Raji (cell line): ENCODE measurements around the gene NDUFA12.

Experiments
- POLR2A ChIP-seq: IDR thresholded peaks from 2 replicates; pipeline ENCODE4 v1.6.1; 2011; ENCODE audit warnings: low read depth, low read length, control low read depth; ENCODE audit not compliant: insufficient read depth

The NDUFA12 gene

GRCh38 chr12:94954948-94955592, 48.4 kb downstream of the NDUFA12 start:
- TF ChIP-seq POLR2A = no peak

DNA sequence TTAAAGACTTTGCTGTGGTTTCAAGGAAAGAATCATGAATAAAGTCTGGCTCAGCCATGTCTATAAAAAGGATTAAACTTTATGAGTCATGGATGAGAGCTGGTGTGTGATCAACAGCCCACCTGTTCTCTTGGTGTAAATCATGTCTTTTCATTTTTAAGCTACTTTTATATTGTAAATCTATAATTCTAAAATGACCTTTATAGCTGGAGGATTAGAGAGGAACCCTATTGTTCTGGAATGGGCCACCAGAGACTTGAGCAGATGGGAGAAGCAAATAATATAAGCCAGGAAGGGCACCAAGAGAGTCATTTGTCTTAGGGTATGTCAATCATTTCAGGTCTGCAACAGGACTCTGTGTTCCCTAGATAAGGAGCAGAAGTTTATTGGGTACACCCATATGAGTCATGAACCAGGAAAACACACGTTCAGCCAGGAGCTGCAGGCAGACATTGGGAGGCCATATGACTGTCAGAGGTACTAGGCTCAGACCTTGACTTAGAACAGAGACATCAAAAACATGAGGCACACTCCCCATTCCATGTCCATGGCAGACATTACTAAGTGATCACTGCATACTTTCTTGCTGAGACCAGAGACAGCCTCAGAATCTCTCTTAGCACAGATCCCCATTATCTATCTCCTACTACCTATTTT, 49.3 kb downstream of the NDUFA12 start:
- no peak for TF ChIP-seq POLR2A

DNA sequence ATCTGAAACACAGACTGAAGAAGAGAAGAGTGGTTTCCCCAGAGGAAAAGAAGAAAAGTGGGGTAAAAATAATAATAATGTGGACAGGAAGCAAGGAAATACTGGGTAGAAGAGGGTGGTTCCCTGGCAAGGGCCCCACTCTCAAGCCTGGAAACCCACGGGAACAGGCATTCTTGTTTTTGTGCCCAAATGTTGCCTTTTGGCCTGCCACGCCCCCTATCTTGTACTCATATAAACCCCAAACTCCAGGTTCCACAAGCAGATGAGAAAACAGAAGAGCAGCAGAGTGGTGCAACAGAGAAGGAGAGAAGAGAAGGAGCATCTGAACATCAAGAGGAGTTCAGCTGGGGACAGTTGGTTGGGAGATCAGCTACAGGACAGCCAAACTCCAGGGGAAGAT, 51.2 kb downstream of the NDUFA12 start:
- TF ChIP-seq POLR2A = no peak

DNA sequence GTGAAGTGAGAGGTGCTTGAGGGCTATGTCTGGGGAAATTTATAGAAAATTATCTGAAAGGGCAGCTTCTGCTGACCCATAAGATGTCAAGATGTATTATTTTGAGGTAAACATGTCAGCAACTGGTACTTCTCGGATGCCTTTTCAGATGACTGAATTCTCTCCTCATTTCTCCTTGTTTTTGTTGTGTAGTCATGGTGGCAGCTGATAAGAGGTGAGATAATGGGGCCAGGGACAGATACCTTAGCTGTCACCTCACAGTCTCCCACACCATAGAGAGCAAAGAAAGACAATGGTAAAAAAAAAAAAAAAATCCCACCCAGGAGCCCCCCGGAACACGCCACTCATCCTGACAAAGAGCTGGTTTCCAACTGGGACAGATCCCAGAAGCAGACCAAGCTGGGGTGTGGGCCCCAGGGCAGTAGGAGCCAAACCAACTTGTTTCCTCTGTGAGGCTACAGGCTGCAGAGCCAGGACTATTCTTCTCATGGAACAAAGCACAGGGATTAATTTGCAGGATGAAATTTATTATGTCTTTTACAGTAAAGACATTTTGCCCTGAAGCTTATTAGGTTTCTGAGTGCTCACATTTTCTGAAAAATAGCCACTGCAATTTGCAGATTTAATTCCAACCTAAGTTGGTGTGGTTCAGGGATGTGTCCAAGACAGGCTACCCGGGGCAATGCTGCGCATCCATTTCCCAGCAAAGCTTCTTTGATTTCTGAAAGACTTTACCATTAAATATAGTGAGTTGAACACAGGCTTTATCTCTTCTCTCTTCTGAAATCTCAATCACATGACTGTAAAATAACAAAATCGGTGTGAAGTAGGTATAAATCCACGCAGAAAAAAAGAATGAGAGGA, 52.2 kb downstream of the NDUFA12 start:
- TF ChIP-seq POLR2A = no peak

- TF ChIP-seq POLR2A = no peak
Observed at GRCh38 chr12:94948232-94948810, 55.2 kb downstream of the NDUFA12 start.

- no peak for TF ChIP-seq POLR2A
Observed at GRCh38 chr12:94942663-94943062, 60.8 kb downstream of the NDUFA12 start.

DNA sequence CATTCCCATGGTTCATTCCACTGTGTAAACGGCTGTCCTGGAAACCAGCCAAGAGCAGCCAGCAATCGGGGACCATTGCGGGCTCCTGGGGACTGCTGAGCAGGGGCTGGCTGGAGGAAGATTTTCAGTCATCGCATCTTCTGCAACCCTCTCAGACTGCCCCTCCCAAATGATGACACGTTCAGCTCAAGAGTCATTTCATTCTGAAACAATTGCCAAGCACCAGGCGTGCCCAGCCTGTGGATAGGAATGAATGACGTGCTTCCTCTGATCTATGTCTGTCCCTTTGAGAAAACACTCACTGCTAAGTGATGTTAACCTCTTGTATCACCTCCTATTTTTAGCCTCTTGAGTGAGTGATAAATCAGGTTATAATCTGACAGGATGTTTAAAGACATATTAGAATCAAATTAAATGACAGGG, 62.0 kb downstream of the NDUFA12 start:
- TF ChIP-seq POLR2A = no peak

DNA sequence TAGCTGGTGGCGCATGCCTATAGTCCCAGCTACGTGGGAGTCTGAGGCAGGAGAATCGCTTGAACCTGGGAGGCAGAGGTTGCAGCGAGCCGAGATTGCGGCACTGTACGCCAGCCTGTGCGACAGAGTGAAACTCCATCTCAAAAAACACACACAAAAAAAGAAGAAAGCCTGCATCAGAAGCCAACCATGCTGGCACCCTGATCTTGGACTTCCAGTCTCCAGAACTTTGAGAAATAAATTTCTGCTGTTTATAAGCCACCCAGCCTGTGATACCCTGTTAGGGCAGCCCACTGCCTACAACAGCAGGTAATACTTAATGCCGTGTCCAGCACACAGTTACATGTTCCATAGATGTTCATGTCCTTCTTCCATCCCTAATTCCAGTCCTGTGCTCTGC, 62.7 kb downstream of the NDUFA12 start:
- TF ChIP-seq POLR2A = no peak

GRCh38 chr12:94938583-94938982, 64.9 kb downstream of the NDUFA12 start:
- TF ChIP-seq POLR2A = no peak

GRCh38 chr12:94930772-94931171, 72.7 kb downstream of the NDUFA12 start:
- no peak for TF ChIP-seq POLR2A

DNA sequence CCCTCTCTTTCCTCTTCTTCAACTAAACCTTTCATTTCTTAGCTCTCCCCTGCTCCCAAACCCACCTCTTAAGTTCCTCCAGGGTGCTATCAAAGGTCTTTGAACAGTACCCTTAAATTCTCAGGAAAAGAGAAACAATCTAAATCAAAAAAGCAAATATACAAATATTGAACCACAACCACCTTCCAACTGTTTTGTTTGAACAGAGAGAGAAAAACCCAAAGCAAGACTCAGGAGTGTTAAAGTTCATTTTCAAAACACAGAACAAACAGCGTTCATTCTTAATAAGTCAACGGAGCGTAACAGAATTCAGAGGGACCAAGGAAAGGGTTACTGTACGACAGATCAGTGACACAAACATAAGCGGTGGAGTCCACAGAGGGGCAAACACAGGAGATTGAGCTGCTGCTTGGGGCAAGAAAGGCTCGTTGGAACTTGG, 73.3 kb downstream of the NDUFA12 start:
- no peak for TF ChIP-seq POLR2A

DNA sequence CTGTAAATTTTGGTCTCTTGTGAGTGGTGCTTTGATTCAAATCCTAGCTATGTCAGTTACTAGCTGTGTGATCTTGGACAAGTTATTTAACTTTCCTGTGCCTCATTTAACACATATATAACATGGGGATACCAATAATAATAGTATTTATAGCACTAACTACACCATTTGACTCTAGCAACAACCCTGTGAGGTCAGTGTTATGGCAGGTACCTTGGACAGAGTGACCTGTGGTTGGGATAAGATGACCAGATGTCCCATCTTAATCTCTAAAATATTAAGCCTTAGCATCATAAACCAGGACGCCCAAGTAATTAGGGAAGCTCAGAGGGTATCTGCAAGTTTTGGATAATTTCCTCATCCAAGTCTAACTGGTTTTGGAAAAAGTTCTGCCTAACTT, 73.7 kb downstream of the NDUFA12 start:
- no peak for TF ChIP-seq POLR2A

DNA sequence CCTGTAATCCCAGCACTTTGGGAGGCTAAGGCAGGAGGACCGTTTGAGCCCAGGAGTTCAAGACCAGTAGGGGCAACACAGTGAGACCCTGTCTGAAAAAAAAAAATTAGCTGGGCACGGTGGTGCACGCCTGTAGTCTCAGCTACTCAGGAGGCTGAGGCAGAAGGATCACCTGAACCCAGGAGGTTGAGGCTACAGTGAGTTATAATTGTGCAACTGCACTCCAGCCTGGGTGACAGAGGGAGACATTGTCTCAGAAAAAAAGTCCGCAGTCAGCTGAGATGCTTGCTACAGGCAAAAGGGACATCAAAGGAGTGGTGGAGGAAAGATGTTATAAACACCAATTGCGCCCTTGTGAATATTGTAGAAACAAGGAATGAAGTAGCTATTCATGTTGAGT, 77.8 kb downstream of the NDUFA12 start:
- TF ChIP-seq POLR2A = no peak

GRCh38 chr12:94925206-94925605, 78.3 kb downstream of the NDUFA12 start:
- no peak for TF ChIP-seq POLR2A

DNA sequence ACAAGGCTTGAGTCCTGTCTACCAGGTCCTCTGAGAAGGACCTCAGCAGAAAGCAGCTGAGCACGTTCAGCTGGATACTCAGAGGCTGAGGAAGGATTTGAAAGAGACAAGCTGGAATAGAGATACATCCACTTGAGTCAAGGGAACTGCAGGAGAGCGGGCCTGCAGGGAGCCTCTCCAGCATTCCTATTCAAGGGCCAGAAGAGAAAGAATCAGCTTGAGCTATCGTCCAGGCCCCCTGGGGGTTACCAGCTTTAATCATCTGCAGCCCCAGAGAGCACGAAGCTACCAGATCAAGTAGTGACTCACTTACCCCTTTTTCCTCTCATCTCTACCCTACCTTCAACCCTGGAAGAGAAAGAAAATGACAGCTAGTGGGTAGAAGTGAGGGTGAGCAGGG, 80.9 kb downstream of the NDUFA12 start:
- TF ChIP-seq POLR2A = no peak
